SU-DHL-6 (cell line): Measurements from ENCODE around the gene IGF2R.

Experiments used
- CTCF ChIP-seq: fragments of 200-600 bp; sonication (generic); IDR thresholded peaks from one replicate; pipeline ENCODE4 v1.5.1; 2017; ENCODE audit warnings: antibody characterized with exemption, mild to moderate bottlenecking, low read length, moderate library complexity; ENCODE audit not compliant: insufficient read depth, poor library complexity, severe bottlenecking
- EZH2phosphoT487 ChIP-seq: fragments of 200-600 bp; sonication (generic), shearing (Covaris generic); conservative IDR thresholded peaks from 2 replicates; pipeline ENCODE4 v1.6.1; 2018; ENCODE audit warnings: mild to moderate bottlenecking, antibody characterized with exemption, low read length, moderate library complexity, mixed read lengths

GRCh38 chr6:160022793-160023192 lies 53.9 kb downstream of the IGF2R start:
- no peak for TF ChIP-seq EZH2phosphoT487
- no peak for TF ChIP-seq CTCF
